HS-27A (cell line): ENCODE data around the gene KLHL26.

Experiments used
- DNase-seq: peaks from one replicate; pipeline ENCODE4 v3.0.0-alpha.2; 2012; ENCODE audit warnings: low read depth, missing footprints

KLHL26 gene

GRCh38 chr19:18647371-18647767, 10.5 kb downstream of the KLHL26 start:
- DNase-seq, result no peak

GRCh38 chr19:18647807-18648206, 11.0 kb downstream of the KLHL26 start:
- no peak for DNase-seq

- no peak for DNase-seq
These were observed 12.1 kb downstream of the KLHL26 start for GRCh38 chr19:18648973-18649315.

GRCh38 chr19:18649371-18650020, 12.7 kb downstream of the KLHL26 start:
- DNase-seq, result no peak

- no peak for DNase-seq
These were observed 13.2 kb downstream of the KLHL26 start for GRCh38 chr19:18650021-18650390.

- DNase-seq, result no peak
These were observed 13.7 kb downstream of the KLHL26 start for GRCh38 chr19:18650468-18651041.

GRCh38 chr19:18651300-18651699, 14.5 kb downstream of the KLHL26 start:
- DNase-seq, result no peak

GRCh38 chr19:18651733-18652132, 14.9 kb downstream of the KLHL26 start:
- DNase-seq, result no peak

GRCh38 chr19:18653853-18654252, 17.0 kb downstream of the KLHL26 start:
- DNase-seq, result no peak

- DNase-seq, result no peak
These were observed 17.6 kb downstream of the KLHL26 start for GRCh38 chr19:18654469-18654868.

- no peak for DNase-seq
These were observed 18.5 kb downstream of the KLHL26 start for GRCh38 chr19:18655173-18655844.

- DNase-seq, result no peak
These were observed 19.7 kb downstream of the KLHL26 start for GRCh38 chr19:18656337-18657086.

GRCh38 chr19:18657590-18658365, 20.9 kb downstream of the KLHL26 start:
- no peak for DNase-seq

- DNase-seq, result no peak
These were observed 21.6 kb downstream of the KLHL26 start for GRCh38 chr19:18658366-18658855.

GRCh38 chr19:18659281-18660050, 22.6 kb downstream of the KLHL26 start:
- DNase-seq, result no peak

GRCh38 chr19:18660051-18660910, 23.5 kb downstream of the KLHL26 start:
- peak; percentile 48 for DNase-seq

GRCh38 chr19:18660939-18661670, 24.3 kb downstream of the KLHL26 start:
- DNase-seq, result no peak

- no peak for DNase-seq
These were observed 26.3 kb downstream of the KLHL26 start for GRCh38 chr19:18662972-18663732.
